Regular cardiac myocyte (primary cell): ENCODE results near the gene CDC42EP3. TPM values are rescaled to one million over a fixed set of nuclear protein-coding genes. Genes with fewer than 3 reads are reported as not detected.

Source experiments
- total RNA-seq: library from RNA; depleted of rRNA; stranded (reverse); fragments of >200 nt; gene quantifications from 2 replicates; pipeline ENCODE4 v1.2.3, GENCODE V29; 2014

The CDC42EP3 gene, protein sequence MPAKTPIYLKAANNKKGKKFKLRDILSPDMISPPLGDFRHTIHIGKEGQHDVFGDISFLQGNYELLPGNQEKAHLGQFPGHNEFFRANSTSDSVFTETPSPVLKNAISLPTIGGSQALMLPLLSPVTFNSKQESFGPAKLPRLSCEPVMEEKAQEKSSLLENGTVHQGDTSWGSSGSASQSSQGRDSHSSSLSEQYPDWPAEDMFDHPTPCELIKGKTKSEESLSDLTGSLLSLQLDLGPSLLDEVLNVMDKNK
- total RNA-seq: 39.5 and 70.2 TPM in 2 replicates

DNA sequence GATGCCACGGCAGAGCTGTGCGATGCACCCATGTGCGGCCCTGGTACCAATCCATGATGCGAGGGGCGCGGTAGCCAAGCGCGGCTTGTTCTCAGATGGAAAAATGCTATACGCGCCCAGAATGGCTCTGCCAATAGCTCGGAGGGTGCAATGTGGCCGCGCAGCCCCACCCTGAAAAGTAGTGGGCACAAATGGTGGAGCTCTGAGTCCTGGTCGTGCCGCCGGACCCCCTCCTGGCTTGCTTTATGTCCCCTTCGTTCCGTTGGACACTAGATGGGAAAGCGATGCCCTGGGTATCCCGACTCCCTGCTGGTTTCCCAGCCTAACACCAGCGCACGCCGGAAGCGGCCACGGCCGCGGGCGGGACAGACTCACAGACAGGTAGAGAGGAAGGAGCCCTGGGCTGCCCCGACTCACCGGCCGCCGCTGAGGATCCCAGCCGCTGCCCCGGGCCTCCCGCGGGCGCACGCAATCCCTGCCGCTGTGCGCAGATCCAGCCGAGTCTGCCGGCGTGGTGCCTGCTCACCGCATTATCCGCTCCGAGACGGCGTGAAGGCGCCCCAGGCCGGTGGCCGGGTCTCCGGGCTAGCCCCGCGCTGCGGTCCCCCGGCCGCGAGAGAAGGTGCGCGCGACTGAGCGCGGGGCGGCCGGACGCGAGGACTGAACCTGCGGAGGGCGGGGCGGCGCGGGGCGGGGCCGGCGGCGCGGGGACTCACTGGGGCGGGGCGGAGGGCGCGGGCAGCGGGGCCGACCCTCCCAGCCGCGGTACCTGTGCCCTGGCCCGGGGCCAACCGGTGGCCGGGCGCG, at the start of gene CDC42EP3:
TSS of gene CDC42EP3 (minus strand) at position 634 of the 807 bp plus-strand sequence. CDS start 25,055 bp downstream, outside the sequence.

